Uterus (tissue), 2 donors: Measurements from ENCODE around the gene CBX8.

Experiments used
- CTCF ChIP-seq, 4 experiments: fragments of 200-600 bp in 2 of 4; fragments of 450-650 bp in 2 of 4; sonication (generic) in 2 of 4; IDR thresholded peaks; one replicate each; pipeline ENCODE4 v1.5.1; 2016 to 2019; ENCODE audit warnings: antibody characterized with exemption in 4 of 4, mild to moderate bottlenecking in 2 of 4, moderate library complexity in 1 of 4
- POLR2A ChIP-seq, 2 donors: fragments of 450-650 bp; IDR thresholded peaks; one replicate each; pipeline ENCODE4 v1.6.1; 2016; ENCODE audit warnings: antibody characterized with exemption in 2 of 2, mild to moderate bottlenecking in 1 of 2, moderate library complexity in 1 of 2

- TF ChIP-seq CTCF (IDR thresholded peaks at IDR 0.05) (no peak), POLR2A (IDR thresholded peaks at IDR 0.05) (no peak)
Measured at GRCh38 chr17:79803421-79803996, 6.6 kb upstream of the CBX8 start.
